Choroid plexus epithelial cell (primary cell): ENCODE data around the gene DCST1.

Experiments used
- DNase-seq: peaks from one replicate; pipeline ENCODE4 v3.0.0-alpha.2; 2010; ENCODE audit warnings: low read depth
- H3K4me3 ChIP-seq: 2 replicates; pipeline ENCODE4 v1.5.1; 2011; ENCODE audit warnings: low read depth, mild to moderate bottlenecking, control low read depth, low read length, moderate library complexity
- CTCF ChIP-seq: conservative IDR thresholded peaks from 2 replicates; pipeline ENCODE4 v1.5.1; 2011; ENCODE audit warnings: low read depth, mild to moderate bottlenecking, control low read depth, inconsistent platforms, low read length, moderate library complexity

DCST1 gene

GRCh38 chr1:155070158-155070621, 36.6 kb downstream of the DCST1 start:
- H3K4me3 ChIP-seq, result peak overlapping the region; percentile 58

GRCh38 chr1:155070721-155071569, 37.3 kb downstream of the DCST1 start:
- TF ChIP-seq CTCF, result peak; percentile 38
- peak; percentile 73 for DNase-seq
- H3K4me3 ChIP-seq, result peak overlapping the region; percentile 58

More at GRCh38 chr1:155070158-155070621, 36.6 kb downstream of the DCST1 start:
- TF ChIP-seq CTCF, result no peak
- no peak for DNase-seq

- no peak for TF ChIP-seq CTCF
- no peak for DNase-seq
- H3K4me3 ChIP-seq, result no peak overlapping the region
Observed at GRCh38 chr1:155071701-155072100, 38.1 kb downstream of the DCST1 start.

- TF ChIP-seq CTCF, result no peak
- H3K4me3 ChIP-seq, result no peak overlapping the region
- DNase-seq, result no peak
Observed at GRCh38 chr1:155072531-155073289, 39.1 kb downstream of the DCST1 start.

GRCh38 chr1:155073377-155074242, 40.0 kb downstream of the DCST1 start:
- TF ChIP-seq CTCF, result no peak
- H3K4me3 ChIP-seq, result no peak overlapping the region
- DNase-seq, result no peak

- TF ChIP-seq CTCF, result no peak
- no peak for DNase-seq
- H3K4me3 ChIP-seq, result no peak overlapping the region
Observed at GRCh38 chr1:155075535-155075934, 41.9 kb downstream of the DCST1 start.
